GM18907 (cell line): ENCODE measurements around the gene GCHFR.
A peak's percentile ranks its signal among the peaks of the same experiment; 100 is the strongest.

Experiments used
- ATAC-seq: cut with Tn5 transposase; IDR thresholded peaks from one replicate; pipeline ENCODE4 v1.9.1; 2021; ENCODE audit warnings: mild to moderate bottlenecking, moderate library complexity; ENCODE audit not compliant: unreplicated experiment

The GCHFR gene

DNA sequence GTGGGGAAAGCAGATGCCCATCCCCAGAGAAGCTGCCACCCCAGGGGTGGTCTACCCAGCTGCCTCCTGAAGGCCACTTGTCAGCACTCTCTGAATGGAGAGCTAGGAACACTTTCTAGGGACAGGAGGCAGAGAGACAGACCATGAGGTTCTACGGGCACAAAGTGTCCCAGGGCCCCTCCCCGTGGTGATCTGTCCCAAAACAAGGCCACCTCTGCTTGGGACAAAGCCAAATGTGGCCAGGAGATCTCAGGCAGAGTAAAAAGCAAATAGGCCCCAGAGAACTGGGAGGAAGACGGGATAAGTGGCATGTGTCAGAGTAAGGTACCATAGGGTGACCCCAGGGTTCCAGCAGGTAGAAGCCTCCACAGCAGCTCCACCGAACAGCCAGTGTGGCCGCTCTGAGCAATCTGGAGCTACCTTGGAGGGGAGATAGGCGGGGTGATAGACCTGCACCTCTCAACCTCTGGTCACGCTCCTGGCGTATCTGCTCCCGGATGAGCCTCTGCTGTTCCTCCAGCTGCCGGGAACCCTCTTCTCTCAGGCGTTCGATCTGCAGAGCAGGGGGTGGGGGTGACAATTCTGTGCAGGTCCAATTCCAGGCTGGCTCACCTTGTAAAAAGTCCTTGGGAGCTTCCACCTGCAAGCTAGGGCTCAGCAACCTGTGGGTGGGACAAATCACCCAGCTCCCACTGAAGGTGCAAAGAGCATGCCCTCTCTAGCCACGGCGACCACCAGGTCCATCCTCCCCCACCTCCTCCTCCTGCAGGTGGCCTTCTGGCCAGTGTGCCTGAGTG is 12.1 kb downstream of the GCHFR start:
- no peak for ATAC-seq

DNA sequence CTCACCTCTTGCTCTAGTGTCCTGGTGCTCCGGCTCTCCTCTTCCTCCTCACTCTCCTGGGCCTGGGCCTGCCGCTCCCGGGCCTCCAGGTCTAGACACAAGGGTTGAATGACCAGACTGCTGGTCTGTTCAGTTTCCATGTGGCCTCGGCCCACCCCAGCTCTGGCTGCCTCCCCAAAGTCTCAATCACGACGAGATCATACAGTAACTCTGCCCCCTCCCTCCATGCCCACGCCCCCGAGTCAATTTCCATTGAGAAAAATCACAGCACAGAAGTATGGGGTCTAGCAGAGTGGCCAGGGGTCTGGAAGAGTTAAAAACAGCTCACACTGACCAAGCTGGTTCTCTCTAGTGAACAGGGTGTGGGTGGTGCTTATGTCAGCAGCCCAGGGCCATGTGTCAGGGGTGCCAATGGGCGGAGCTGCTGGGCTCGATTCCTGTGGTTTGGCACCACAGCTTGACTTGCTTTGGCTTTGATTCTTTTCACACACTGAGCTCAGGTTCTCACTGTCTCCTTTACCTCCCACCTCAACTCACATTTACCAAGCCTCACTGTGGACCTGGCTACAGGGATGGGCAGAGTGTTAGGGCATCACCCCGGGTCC is 12.8 kb downstream of the GCHFR start:
- ATAC-seq = no peak

DNA sequence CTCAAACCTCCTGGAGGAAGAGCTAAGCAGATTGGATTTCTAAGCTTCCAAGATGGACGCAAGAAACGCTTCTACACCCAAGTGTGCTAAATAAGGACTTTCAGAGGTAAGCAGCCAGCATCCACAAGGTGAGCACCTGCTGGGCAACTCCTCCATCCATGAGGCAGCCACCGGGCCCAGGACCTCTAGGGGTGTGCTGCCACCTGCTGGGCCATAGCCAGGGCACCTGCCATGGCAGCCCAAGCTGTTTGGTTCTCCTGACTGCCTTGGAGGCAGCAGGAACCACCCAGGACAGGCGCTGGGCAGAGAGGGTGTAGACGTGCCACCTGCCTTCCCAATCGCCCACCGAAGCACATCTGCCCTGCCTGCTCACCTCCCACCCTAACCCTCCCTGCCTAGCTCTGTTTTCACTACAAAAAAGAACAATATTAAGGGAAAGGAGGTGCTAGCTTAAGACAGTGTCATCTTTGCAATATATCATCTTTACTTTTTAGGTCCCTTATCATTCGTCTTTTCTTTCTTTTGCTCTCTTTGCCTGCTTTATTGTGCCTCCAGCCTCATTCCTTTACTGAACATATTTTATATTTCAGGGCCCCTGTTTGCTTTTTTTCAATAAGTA is 18.9 kb downstream of the GCHFR start:
- peak; percentile 71 for ATAC-seq

DNA sequence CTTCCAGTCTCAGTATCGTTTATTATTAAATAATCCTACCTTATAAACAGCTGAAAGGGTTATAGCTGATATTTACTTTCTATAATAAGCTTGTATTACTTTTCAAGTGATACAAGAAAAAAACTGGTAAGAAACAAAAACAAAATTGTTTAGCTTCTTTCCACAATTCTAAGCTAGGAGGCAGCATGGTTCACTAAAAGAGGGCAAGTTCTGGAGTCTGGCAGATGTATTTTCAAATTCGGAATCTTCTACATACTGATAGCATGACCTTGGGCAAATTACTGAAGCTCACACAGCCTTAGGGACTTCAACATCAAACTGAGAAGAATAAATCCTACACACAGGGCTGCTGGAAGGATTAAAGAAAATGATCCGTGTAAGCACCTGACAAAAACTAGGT is 21.3 kb downstream of the GCHFR start:
- ATAC-seq = no peak

DNA sequence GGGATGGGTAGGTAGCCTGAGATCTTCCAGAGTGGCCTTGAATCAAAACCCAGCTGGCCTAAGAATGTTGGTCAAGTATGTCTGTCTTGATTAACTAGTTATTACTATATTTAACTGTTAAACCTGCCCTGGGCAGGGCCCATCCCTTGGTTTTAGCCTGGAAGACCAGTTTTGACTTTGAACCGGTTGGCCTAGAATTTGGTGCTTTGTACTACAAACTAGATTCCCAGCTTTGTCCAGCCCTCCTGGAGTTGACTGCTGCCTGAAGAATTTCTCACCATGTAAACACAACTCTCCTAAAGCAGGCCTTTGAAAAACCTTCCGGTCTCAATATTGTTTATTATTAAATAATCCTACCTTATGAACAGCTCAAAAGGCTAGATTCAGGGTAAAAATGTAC is 21.9 kb downstream of the GCHFR start:
- ATAC-seq = no peak

DNA sequence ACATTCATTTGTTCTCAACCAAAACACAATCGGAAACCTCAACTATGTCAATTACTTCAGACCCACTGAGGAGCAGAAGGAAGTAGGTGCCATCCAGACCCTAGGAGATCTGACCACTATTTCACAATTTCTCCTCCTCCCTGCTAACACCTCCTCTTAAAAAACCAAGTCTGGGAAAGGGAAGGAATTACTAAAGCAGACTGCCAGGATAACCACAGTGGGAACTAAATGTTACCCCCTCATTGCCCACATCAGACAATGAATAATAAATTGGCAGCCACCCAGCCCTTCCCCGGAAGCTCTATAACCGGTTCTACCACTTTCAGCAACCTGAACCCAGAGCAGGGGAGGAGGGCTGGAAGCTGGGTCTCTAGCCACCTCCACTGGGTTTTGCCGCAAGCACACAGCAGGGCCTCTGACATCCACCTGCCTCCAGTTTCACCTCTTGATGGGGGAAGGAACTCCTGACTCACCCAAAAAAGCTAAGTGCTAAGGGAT is 23.5 kb downstream of the GCHFR start:
- no peak for ATAC-seq

DNA sequence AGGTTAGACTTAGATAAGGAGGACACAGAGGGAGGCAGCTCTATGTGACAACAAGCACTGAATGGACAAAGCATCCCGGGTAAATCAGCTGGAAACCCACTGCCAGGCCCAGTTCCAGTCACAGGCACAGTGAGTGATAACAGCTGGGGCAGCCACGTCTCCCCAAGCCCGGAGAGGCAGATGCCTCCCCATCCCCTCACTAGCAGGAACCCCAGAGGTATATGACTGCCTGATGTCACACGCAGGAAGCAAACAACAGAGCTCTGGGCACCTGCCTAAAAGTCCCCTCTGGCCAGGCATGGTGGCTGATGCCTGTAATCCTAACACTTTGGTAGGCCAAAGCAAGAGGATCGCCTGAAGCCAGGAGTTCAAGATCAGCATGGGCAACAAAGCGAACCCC is 24.1 kb downstream of the GCHFR start:
- no peak for ATAC-seq

DNA sequence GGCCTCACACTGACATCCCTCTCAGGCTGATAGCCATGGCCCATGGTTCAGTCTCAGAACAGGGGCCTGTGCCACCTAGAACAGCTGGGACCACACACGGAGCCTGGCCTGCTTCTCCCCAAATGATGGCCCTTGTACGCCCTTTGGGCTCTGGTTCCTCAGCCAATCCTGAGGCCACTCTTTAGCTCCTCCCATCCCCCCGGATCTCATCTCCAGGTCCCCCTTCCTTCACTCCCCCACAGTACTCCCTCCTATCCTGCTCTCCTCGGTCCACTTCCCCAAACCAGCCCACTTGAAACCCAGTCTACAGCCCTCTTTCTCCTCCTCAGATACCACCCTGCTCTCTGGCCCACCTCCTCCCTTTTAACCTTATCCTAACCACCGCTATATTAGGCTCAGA is 25.3 kb downstream of the GCHFR start:
- ATAC-seq = no peak

DNA sequence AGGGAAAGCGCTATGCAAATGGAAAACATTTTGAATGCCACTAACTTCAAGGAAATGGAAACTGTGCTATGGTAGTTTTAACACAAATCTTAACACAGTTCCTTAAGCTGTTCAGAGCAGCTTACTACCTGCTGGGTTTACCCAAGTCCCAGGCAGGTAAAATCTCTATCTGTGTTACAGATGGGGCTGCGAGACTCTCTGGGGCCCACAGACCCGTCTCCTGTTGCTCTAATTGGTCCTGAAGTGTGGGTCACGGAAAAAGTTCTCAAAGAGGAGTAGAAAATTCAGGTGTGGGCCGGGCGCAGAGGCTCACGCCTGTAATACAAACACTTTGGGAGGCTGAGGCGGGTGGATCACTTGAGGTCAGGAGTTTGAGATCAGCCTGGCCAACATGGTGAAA is 26.1 kb downstream of the GCHFR start:
- ATAC-seq = no peak

DNA sequence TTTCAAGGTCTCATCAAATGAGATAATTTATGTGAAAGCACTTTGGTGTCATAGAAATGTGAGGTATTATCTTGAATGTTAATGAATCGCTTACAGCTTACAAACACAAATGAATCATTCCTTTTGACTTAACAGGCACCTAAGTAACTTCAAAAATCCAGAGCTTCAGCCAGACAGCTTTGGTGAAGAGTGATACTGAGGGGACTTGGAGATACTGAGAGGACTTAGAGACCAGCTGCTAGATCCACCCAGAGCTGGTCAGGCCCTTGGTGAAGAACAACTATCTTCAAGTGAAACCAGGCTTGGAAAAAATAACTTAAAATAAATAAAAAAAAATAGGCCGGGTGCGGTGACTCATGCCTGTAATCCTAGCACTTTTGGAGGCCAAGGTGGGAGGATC is 26.9 kb downstream of the GCHFR start:
- ATAC-seq = no peak

DNA sequence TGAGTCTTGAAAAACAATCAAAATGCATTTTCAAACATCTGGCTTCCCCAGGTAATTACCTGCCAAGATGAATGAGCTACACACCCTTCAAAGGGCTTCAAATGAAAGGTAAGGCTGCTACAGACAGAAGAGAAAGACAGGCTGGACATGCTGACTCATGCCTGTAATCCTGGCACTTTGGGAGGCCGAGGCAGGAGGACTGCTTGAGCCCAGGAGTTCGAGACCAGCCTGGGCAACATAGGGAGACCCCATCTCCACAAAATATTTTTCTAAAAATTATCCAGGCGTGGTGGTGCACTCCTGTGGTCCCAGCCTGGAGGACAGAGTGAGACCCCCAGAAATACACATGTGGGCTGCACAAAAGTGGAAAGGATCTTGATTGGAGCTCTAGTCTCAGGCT is 28.5 kb downstream of the GCHFR start:
- no peak for ATAC-seq

DNA sequence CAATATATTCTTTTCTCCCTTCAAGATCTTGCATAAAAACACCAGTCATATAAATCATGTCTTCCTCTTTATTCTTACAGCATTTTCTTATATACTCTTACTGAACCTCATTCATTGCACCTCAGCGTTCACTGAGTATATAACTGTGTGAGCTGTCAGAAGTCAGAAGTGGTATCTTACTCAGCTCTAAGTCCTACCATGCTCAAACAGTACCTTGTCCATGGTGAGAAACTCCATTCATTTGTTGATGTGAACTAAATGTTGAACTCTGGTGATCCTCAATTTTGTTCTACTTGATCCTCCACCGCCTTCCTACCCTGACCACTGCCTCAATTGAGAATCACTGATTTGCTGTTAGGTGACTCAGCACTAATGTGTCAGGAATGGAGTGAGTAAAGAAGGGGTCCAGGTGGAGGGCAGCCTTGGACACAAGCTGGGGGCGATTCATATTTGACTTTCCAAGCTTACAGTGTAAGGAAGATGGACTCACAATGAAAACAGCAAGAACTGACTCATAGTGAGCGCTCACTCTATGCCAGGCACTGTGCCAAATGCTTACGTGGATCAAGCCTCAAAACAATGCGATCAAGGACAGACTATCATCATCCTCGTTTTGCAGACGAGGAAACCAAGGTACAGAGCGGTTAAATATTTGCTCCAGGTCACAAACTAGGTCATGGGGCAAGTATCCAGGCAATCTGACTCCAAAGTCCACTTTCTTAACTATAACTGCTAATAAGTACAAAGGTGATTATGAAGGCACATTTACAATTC is 29.5 kb downstream of the GCHFR start:
- ATAC-seq = no peak

DNA sequence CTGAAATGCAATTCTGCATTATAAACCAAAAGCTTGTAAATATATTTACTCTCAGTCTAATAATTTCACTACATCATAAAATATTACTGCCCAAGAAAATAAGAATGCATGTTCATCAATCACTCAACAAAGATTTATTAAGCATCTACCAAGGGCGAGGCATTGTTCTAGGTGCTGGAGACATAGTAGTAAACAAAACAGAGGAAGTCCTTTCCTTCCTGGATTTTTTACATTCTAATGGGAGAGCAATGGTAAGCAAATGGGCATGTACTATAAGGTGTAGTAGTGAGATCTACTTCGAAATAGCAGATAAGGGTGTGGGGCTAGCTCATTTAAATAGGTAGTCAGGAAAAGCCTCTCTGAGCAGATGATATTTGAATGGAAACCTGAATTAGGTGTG is 32.2 kb downstream of the GCHFR start:
- no peak for ATAC-seq

DNA sequence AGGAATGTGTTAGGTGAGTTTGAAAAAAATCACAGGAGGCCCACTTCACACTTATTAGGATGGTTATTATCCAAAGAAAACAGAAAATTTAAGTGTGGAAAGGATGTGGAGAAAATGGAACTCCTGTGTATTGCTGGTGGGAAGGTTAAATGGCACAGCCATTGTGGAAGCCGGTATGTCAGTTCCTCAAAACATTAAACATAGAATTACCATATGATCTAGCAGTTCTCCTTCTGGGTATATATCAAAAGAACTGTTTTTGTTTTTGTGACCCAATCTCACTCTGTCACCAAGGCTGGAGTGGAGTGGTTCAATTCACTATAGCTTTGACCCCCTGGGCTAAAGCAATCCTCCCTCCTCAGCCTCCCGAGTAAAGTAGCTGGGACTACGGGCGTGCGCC is 32.6 kb downstream of the GCHFR start:
- no peak for ATAC-seq

DNA sequence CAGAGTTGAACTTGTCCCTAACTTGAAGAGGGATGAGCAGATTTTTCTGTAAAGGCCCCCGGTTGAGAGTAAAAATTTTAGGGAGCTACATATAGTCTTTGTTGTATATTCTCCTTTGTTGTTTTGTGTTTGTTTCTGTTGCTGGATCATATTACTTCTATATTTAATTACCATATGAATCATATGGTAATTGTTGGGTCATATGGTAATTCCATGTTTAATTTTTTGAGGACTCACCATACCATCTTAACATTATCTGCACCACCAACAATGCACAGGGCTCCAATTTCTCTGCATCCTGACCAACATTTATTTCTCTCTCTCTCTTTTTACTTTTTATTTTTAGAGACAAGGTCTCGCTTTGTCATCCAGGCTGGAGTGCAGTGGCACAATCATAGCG is 35.7 kb downstream of the GCHFR start:
- no peak for ATAC-seq

DNA sequence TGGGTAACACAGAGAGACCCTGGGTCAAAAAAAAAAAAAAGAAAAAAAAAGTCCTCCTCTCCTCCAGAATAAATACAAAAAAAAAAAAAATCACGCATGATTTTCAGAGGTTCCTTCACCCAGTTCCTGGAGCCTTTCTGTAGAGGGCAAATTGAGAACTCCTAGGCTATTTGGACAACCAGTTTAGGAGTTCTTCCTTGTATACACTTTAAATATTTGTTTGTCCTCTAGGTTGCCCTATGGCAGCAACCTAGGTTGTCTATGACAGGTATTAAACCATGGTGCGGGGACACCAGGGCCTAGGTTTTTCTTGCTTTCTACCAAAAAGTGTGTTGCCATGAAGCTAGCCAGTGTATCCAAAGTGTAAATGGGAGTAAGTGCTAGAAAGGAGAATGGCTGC is 39.2 kb downstream of the GCHFR start:
- ATAC-seq = no peak

DNA sequence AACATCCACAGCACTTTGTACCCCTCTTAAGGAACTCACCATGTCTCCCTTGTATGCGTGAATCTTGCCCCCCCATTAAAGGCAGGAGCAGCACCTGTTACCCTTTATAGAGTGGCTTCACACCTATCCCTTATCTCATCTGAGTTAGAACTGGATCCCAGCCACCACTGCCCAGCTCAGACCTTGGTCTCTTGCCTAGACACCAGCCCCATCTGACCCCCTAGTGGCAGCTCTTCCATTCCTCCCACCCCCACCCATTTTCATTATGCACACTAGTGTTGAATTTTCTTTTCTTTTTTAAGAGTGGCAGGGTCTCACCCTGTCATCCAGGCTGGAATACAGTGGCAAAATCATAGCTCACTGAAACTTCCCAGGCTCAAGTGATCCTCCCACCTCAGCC is 39.8 kb downstream of the GCHFR start:
- ATAC-seq = no peak

DNA sequence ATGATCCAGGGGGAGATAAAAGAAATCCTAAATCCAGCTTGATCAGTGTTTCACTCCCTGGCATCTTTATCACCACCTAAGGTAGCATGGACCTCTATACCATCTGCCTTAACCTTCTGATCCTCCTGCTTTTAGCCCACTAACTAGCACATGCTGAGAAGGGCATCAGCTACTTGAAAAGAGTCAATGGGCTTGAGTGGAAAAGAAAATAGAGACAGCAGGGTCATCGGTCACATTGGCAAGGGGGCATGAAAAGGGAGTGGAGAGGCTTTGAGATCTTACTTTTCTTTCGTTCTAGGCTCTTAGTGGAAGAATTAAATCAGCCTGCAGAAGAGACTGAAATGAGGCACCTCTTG is 42.8 kb downstream of the GCHFR start:
- no peak for ATAC-seq

DNA sequence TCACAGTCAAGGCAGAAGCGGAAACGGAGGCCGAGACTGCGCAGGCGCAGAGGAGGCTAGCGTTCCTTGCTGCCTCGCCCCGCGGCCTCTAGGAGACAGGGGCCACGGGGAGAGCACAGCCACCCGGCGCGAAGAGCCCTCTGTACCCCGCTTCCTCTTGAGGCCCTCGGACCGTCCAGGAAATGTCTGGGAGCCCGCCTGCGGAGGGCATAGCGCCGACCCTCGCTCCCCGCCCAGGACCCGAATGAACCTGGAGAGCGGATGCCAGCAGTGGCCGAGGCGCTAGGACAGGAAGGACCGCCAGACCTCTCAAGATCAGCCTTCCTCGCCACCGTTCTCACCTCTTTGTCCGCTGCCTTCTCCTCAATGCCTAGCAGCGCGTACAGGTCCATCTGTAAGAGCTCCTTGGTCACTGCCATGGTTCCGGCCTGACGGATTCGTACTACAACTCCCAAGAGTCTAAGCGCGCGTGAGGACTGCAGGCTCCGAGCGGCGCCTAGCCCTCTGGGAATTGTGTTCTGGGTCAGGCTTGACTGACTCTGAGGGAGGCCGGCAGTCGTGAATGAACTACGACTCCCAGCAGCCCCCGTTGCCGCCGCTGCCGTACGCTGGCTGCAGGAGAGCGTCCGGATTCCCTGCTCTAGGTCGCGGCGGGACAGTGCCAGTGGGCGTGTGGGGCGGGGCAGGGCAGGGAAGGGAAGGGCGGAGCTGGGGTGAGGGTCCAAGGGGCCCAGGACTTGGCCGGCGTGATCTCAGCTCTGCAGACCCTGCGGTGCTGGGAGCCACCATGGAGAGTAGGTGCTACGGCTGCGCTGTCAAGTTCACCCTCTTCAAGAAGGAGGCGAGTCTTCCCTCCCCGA is 43.4 kb downstream of the GCHFR start, which contains the start of the genes DNAJC17 and ZFYVE19:
Gene DNAJC17 (minus strand): TSS at position 446 of the 860 bp plus-strand sequence. CDS start 27 bp downstream, at position 419.
Gene ZFYVE19 (plus strand): TSS at position 62 of the 860 bp plus-strand sequence. CDS start 501 bp downstream, at position 563.
- ATAC-seq = peak; percentile 93

DNA sequence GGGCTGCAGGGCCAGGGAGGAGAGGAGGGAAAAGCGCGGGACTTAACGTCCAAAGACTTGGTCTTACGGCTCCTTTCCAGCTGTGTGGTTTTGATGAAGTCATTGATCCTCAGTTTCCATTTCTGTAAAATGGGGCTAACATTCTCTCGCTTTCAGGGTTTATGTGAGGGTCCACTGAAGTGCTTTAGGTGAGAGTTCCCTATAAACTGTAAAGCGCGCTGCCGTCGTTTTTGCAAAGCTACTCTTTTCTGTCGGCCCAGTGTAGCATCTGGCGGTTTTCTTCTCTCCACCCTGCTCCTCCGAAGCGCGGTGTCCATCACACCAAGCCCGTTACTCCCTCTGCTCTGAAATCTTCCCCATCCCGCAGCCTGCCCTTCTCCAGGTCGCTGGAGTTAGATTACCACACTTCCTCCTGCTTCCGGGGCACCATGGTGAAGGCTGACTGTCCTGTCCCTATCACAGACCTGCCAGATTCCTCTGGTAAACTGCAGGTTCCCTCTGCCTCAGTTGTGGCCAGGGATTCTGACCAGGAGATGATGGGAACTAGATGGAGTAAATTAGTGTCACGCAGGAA is 44.1 kb downstream of the GCHFR start:
- ATAC-seq = no peak
